ENCODE data around the gene OR4C16.

Gene OR4C16, protein sequence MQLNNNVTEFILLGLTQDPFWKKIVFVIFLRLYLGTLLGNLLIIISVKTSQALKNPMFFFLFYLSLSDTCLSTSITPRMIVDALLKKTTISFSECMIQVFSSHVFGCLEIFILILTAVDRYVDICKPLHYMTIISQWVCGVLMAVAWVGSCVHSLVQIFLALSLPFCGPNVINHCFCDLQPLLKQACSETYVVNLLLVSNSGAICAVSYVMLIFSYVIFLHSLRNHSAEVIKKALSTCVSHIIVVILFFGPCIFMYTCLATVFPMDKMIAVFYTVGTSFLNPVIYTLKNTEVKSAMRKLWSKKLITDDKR

GRCh38 chr11:55571828-55572227 lies at the start of gene OR4C16:
Gene OR4C16 (plus strand): TSS chr11:55572128. CDS start chr11:55572128, 0 bp downstream.
- no peak for DNase-seq (ENCODE audit: low read depth)

DNA sequence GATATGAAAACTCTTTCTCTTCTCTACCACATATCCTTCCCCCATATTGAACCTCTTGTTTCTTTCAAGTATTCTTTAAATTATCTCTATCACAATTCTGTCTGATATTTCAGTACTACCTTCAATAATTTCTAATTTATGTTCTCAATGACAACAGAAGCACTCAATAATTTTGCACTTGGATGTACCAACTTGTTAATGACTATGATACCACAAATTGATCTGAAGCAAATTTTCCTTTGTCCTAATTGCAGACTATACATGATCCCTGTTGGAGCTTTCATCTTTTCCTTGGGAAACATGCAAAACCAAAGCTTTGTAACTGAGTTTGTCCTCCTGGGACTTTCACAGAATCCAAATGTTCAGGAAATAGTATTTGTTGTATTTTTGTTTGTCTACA lies 17.8 kb upstream of the OR4C16 start, which contains the start of gene OR4C15:
Gene OR4C15 (plus strand): TSS at position 301 of the 400 bp plus-strand sequence. CDS start 0 bp downstream, at position 301.
- no peak for DNase-seq (ENCODE audit: low read depth)

DNA sequence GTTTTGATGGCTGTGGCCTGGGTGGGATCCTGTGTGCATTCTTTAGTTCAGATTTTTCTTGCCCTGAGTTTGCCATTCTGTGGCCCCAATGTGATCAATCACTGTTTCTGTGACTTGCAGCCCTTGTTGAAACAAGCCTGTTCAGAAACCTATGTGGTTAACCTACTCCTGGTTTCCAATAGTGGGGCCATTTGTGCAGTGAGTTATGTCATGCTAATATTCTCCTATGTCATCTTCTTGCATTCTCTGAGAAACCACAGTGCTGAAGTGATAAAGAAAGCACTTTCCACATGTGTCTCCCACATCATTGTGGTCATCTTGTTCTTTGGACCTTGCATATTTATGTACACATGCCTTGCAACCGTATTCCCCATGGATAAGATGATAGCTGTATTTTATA lies 620 bp downstream of the OR4C16 start:
- no peak for DNase-seq (ENCODE audit: low read depth)

DNA sequence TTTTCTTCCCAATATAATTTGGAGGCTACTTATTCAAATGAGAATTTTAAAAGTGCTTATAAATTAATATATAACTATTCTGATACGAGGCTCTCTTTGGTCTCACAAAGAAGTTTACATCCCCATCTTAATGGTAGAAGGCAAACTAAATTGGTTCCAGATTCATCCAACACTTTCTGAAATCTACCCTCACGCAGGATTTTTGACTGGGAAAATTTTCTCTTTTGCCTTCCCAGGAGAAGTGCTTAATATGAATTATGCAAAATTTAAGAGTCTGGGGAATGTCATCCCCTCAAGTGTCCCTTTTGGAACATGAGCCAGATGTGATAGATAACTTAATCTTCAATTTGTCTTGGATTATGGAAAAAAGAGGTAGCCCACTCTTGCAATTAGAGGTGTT lies 35.6 kb downstream of the OR4C16 start, which contains the start of gene OR4C11:
Gene OR4C11 (minus strand): TSS at position 101 of the 400 bp plus-strand sequence. CDS start 3,272 bp downstream, outside the sequence.
- no peak for DNase-seq (ENCODE audit: low read depth)
